Measurements from ENCODE around the gene IFNG-AS1.

Gene IFNG-AS1

GRCh38 chr12:67989184-67989920 is at the start of gene IFNG-AS1:
TSS of gene IFNG-AS1 (plus strand) at chr12:67989447.
- no peak for TF ChIP-seq CTCF (IDR thresholded peaks at IDR 0.05; ENCODE audit: insufficient read depth, low read depth, low read length, missing control alignments)
- peak within 1 kb of the TSS; percentile 63 for H3K4me3 ChIP-seq (ENCODE audit: low read depth, low read length)
- peak; percentile 77 for DNase-seq (ENCODE audit: low read depth)

GRCh38 chr12:67939611-67940010 is 49.6 kb upstream of the IFNG-AS1 start:
- no peak for DNase-seq (ENCODE audit: low read depth)
- no peak overlapping the region for H3K4me3 ChIP-seq (ENCODE audit: low read depth, low read length)
- TF ChIP-seq CTCF (IDR thresholded peaks at IDR 0.05; ENCODE audit: insufficient read depth, low read depth, low read length, missing control alignments) = no peak

DNA sequence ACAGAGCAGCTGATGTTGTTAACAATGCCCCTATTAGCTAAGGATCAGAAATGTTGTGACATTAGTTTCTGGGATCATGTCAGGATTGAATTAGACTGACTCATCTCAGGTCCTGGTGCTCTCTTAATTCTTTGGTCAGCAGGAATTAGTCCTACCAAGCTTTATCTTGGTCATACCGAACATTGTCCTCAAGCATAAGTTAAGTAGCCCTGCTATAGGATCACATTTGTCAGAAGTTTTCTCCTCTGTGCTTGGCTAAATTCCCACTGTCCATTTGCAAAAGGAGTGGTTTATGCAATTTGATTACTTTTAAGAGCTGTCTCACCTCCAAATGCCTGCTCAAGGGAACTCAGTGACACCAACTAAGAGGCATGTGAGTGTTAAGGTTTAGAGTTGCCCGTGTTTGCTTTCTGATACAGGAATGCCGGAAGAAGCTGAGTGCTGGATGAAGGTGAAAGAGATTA is 48.4 kb upstream of the IFNG-AS1 start:
- TF ChIP-seq CTCF (IDR thresholded peaks at IDR 0.05; ENCODE audit: insufficient read depth, low read depth, low read length, missing control alignments) = no peak
- H3K4me3 ChIP-seq (ENCODE audit: low read depth, low read length) = no peak overlapping the region
- no peak for DNase-seq (ENCODE audit: low read depth)

DNA sequence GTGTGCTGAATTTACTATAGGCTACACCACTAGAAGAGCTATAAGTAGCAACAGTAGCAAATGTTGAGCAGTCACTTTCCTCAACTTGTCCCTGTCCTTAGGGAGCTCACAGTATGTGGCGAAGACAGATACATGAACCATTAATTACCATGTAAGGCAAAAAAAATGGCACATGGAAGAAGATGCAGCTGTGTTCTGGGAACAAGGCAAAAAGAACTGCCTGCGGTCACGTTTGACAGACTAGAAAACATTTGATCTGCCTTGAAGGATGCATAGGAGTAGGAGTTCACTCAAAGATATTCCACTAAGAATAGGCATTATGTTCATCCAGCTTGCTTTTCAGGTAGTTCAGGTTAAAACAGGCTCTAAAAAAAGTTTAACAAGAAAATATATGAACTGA is 46.5 kb upstream of the IFNG-AS1 start:
- no peak for TF ChIP-seq CTCF (IDR thresholded peaks at IDR 0.05; ENCODE audit: insufficient read depth, low read depth, low read length, missing control alignments)
- no peak for DNase-seq (ENCODE audit: low read depth)
- no peak overlapping the region for H3K4me3 ChIP-seq (ENCODE audit: low read depth, low read length)

DNA sequence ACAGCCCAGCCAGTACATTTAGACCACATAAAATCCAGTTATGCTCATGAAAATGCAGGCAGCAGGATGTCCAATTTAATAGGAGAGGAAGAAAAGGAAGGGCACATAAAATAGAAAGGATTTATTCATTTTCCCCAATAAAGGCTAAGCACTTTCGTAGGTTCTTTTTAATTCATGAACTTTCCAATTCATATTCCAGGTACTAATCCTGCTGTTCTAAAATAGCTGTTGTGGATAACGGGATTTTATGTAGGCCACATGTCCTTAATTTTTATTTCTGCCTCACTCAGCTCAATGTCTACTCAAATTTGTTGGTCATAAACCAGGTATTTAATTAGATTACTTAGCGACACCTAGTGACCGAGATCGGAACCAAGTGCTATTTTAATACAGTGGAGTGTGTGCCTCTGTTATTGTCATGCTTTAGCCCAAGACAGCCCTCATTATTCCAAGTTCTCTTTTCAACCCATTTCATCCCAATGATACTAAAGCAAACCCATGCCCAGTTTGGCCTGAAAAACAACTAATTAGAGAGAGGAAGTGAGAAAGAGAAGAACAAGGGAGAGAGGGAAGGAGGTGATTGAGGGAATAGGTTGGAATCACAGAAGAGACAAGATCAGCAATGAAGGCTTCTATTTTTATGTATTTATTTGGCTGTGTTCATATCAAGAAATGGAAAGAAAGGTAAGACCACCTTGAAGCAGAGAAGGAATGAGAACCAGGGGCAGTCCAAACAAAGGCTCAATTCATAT is 45.9 kb upstream of the IFNG-AS1 start:
- TF ChIP-seq CTCF (IDR thresholded peaks at IDR 0.05; ENCODE audit: insufficient read depth, low read depth, low read length, missing control alignments) = peak; percentile 58
- peak; percentile 74 for DNase-seq (ENCODE audit: low read depth)
- H3K4me3 ChIP-seq (ENCODE audit: low read depth, low read length) = no peak overlapping the region

GRCh38 chr12:67944093-67944492 is 45.2 kb upstream of the IFNG-AS1 start:
- H3K4me3 ChIP-seq (ENCODE audit: low read depth, low read length) = no peak overlapping the region
- no peak for DNase-seq (ENCODE audit: low read depth)
- no peak for TF ChIP-seq CTCF (IDR thresholded peaks at IDR 0.05; ENCODE audit: insufficient read depth, low read depth, low read length, missing control alignments)

Measured in GM12865 (cell line).